VCaP (cell line): ENCODE data around the gene FRMPD4.

Source experiments
- H3K27ac ChIP-seq: fragments of 450-650 bp; 2 replicates; pipeline ENCODE4 v1.5.1; 2017
- CTCF ChIP-seq: fragments of 450-650 bp; conservative IDR thresholded peaks from 2 replicates; pipeline ENCODE4 v1.5.1; 2017; ENCODE audit warnings: mild to moderate bottlenecking, moderate library complexity

FRMPD4 gene

GRCh38 chrX:12330841-12331240, 192.6 kb downstream of the FRMPD4 start:
- TF ChIP-seq CTCF = no peak
- no peak overlapping the region for H3K27ac ChIP-seq

GRCh38 chrX:12332786-12333347, 194.6 kb downstream of the FRMPD4 start:
- TF ChIP-seq CTCF = no peak
- H3K27ac ChIP-seq = no peak overlapping the region

- no peak for TF ChIP-seq CTCF
- no peak overlapping the region for H3K27ac ChIP-seq
Observed at GRCh38 chrX:12339921-12340320, 201.6 kb downstream of the FRMPD4 start.

GRCh38 chrX:12344954-12345353, 206.7 kb downstream of the FRMPD4 start:
- no peak overlapping the region for H3K27ac ChIP-seq
- TF ChIP-seq CTCF = no peak

GRCh38 chrX:12349201-12349600, 210.9 kb downstream of the FRMPD4 start:
- TF ChIP-seq CTCF = no peak
- H3K27ac ChIP-seq = no peak overlapping the region

GRCh38 chrX:12352922-12353321, 214.6 kb downstream of the FRMPD4 start:
- TF ChIP-seq CTCF = no peak
- no peak overlapping the region for H3K27ac ChIP-seq

- TF ChIP-seq CTCF = no peak
- no peak overlapping the region for H3K27ac ChIP-seq
Observed at GRCh38 chrX:12360383-12360782, 222.1 kb downstream of the FRMPD4 start.
